Stimulated activated CD4-positive, alpha-beta T cell treated with anti-CD3 and anti-CD28 coated beads, Interleukin-1b, Interleukin-23, amount 100 ng/mL, for 48 hours (primary cell): Measurements from ENCODE around the gene MTUS2.

Experiments used
- DNase-seq: peaks from one replicate; pipeline ENCODE4 v3.0.0-alpha.2; 2020

The MTUS2 gene

GRCh38 chr13:28859717-28860116 lies 39.6 kb downstream of the MTUS2 start:
- no peak for DNase-seq

DNA sequence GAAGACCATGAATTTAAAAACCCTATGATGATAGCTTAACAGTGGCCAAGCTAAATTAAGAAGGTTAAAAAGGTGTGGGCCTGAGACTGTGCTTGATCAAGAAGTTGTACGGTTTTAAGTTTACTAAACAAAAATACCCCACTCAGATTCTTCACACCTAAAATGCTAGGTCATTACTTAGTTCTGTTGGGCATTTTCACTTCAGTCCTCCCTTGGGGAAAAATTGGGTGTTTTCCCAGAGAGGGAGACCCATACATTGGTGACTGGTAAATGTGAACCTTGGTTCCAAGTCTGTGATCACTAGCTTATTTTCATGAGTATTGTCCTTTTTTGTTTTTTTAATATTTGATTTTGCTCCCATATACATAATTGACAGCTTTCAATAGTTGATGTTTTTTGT lies 44.4 kb downstream of the MTUS2 start:
- DNase-seq = no peak

DNA sequence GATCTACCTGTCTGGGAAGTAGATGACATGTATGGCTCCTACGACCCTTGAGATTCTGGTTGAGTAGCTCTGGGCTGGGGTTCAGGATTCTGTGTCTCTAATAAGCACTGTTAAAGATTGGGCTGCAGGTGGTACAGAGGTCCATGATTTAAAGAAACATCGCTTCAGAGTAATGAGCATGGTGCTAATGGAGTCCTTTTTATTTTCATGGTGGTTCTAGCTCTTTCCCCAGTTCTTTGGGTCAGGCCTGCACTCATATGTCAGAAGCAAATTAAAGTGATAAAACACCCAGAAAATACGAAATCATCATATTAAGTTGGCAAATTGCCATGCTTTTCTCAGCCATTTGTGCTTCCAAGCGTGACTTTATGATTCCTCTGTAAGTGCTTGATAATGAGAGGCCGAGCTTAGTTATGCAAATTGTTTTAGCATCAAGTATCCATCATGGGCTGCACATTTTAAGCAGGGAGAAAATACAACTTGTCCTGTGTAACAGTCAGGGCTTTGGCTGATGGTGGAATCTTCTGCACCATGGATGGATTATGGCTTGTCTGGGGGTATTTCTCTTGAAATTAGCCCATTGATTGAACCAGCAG lies 45.1 kb downstream of the MTUS2 start:
- no peak for DNase-seq

DNA sequence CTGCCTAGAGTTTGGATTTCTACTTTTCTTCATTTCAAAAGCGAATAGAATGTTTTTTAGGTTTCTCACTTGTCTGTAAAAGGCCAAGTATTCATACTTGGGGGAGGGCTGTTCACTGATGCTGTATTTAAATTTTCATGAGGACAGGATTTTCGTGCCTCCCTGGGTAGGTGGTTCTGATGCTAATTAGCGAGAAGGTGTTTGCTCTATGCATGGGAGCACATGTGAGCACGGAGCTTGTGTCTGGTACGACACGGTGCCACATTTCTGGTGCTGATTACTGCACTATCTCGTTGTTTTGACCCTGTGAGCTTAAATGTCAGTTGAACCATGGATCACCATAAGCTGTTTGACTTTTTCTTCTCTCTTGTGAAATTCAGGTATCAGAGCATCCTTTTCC lies 45.8 kb downstream of the MTUS2 start:
- DNase-seq = no peak

- DNase-seq = no peak
Observed at GRCh38 chr13:28866932-28867331, 46.8 kb downstream of the MTUS2 start.

DNA sequence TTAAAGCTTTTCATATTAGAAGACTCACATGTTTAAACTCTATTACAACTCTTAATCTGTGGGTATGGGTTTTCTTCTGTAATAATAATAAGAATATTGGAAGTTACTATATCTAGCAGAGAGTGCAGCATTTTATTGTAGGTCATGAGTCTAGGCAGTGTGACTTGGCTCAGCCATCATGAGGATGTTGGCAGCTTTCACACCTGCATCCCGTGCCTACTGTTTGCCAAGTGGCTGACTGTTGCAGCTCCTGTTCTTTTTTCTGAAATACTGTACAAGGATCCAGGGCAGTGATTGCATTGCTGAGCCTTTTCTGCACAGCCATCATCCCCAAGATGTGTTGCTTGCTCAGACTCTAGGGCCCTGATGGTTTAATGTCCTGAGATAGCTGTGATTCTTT lies 47.4 kb downstream of the MTUS2 start:
- no peak for DNase-seq

- DNase-seq = no peak
Observed at GRCh38 chr13:28872427-28873176, 52.5 kb downstream of the MTUS2 start.

DNA sequence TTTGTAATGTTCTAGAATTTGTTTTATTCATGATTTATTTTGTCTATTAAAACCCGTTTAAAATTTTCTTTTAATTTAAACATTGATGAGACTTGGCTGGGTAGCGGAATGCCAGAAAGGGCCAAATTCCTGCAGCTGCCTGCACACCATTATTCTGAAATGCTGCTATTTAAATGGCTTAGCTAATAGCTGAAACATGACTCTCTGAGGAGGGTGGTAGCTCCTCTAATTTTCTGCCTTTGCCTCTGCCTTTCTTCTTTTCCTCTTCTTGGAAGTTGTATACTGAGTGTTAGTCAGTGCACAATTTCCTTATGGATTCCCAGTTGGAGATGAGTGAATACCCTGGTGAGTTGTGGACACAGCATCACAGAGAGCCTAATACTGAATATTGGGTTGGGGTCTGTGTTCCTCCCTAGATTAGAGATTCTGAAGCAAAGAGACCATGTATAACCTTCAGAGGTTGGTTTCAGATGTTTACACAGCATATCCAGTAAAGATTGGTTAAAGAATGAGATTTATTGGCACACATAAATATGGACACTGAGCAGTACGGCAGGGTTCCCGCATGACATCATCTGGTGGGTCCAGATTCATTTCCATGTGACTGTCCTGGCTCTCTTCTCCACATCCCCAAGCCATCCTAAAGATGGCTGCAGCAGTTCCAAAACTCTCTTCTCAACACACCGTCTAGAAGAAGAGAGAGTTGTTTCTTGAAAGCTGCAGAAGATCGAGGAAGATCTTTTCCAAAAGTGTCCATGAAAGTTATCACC lies 55.9 kb downstream of the MTUS2 start:
- DNase-seq = no peak

DNA sequence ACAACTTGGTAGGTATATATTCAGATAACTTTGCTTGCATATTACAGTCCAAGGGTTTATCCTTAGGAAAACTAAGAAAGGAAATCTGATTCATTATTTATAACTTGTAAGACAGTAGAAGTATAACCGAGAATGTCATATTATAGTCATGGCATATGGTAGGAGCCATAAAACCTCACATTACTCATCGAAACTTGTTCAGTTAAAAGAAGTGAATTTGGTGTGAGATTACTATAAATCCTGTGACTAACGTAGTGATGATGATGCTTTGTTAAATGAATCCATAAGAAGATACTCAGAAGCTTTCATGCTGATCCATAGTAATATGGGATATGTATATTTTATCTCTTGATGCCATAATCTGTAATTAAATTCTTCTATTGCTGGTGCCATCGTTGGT lies 57.3 kb downstream of the MTUS2 start:
- no peak for DNase-seq

GRCh38 chr13:28885181-28885580 lies 65.0 kb downstream of the MTUS2 start:
- no peak for DNase-seq

- no peak for DNase-seq
Observed at GRCh38 chr13:28889086-28889732, 69.1 kb downstream of the MTUS2 start.

DNA sequence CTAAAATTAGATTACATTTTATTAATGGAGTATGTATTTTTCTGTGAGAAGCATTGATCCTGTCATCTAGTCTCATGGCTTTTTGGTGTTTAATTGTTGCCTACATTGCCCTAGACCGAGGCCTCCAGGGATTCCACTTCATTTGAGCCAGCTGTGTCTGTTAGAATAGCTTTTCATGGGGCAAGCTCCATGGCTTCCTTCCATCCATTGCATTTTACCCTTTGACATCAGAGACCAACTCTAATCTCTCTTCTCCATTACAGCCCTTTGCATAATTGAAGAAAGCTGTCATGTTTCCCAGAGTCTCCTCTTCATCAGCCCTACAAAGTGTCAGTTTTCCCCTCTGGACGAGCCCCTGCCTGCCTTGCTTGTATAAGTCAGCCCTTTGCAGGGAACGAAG lies 70.6 kb downstream of the MTUS2 start:
- DNase-seq = no peak

GRCh38 chr13:28918030-28918429 lies 97.9 kb downstream of the MTUS2 start:
- DNase-seq = no peak

GRCh38 chr13:28922341-28922740 lies 102.2 kb downstream of the MTUS2 start:
- DNase-seq = no peak

GRCh38 chr13:28935104-28935503 lies 115.0 kb downstream of the MTUS2 start:
- no peak for DNase-seq

DNA sequence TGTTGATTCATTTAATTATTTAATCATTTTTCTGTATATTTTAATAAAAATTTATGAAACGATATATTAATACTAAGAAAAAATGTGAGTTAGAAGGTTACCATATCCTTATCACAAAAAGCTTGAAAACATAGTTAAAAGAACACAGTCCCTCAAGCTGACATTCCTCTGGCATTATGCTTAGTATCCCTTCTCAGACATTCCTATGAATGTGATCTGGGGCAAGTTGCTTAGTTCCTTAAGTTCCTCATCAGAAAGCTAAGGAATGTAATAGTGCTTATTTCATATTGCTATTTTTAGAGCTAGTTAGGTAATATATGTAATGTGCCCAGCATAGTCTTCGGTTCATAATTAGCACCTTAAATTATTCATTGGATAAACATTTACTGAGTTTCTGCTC lies 122.8 kb downstream of the MTUS2 start:
- DNase-seq = no peak

GRCh38 chr13:28953714-28954418 lies 133.7 kb downstream of the MTUS2 start:
- DNase-seq = no peak

DNA sequence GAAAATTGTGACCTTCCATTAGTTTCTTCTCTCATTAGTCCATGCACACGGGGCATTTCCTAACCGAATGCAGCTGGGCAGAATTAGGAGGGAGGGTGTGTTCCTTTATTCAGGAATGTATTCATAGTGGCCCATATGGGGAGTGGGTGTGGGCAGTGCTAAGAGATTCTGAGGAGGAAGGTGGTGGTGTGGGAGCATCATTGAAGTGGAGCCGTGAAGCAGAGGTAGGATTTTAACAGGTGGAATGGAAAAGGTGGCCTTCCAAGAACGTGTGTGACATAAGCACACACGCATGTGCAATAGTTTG lies 134.2 kb downstream of the MTUS2 start:
- DNase-seq = no peak

- no peak for DNase-seq
Observed at GRCh38 chr13:28954810-28955209, 134.7 kb downstream of the MTUS2 start.

DNA sequence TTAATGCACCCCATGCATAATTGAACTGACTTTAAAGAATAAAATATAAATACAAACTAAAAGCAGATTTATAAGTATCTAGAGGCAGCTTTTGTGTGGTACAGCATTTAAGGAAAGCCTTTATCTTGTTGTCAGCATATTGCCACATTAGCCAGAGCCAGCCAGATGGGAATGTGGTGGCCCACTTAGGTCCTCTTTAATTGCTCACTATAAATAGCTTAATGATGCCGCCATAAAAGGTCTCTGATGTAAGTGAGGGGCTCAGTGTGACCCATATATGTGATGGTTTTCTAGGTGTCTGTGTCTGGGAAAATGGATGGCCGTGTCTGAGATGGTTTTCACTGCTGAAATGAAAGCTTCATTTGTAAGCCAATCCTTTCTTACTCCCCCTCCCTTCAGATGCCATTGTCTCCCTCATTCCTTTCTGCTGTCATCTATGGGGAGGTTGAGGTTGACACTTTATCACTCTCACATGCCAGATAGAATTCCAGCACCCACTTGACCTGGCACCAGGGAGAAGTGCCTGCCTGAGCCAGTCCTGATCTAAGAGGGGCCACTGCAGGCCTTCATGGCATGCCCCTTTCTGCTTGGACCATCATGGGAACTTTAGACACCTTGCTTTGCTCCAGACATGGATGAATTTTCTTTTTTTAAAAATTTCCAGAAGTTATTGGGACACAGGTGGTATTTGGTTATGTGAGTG lies 135.3 kb downstream of the MTUS2 start:
- DNase-seq = no peak

- DNase-seq = no peak
Observed at GRCh38 chr13:28958018-28958417, 137.9 kb downstream of the MTUS2 start.

- DNase-seq = no peak
Observed at GRCh38 chr13:28958441-28958840, 138.3 kb downstream of the MTUS2 start.

- no peak for DNase-seq
Observed at GRCh38 chr13:28964052-28964451, 143.9 kb downstream of the MTUS2 start.
